ENCODE data around the gene UPK3BL2.
"Not testable (repeated sequence)": the region's sequence is repeated elsewhere in the genome, so short reads cannot be mapped to it uniquely, and the experiment has no call there.

DNA sequence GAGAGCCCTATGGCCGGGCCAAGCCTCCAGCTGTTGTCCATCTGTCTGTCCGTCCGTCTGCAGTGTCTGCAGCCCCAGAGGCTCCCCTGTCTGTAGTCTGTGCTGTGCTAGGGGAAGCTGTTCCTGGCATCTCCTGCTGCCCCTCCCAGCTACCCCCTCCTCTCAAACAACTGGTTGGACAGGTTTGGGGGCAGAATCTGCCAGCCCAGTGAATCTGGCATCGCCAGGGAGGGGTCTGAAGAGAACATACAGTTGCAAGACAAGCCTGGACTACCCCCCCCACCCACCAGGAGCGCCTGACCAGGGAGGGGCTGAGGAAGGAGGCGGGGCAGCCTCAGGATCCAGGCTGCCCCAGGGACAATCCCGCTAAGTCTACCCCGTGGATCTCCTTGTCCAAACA is at the start of gene UPK3BL2:
- TF ChIP-seq, protein P1, sequence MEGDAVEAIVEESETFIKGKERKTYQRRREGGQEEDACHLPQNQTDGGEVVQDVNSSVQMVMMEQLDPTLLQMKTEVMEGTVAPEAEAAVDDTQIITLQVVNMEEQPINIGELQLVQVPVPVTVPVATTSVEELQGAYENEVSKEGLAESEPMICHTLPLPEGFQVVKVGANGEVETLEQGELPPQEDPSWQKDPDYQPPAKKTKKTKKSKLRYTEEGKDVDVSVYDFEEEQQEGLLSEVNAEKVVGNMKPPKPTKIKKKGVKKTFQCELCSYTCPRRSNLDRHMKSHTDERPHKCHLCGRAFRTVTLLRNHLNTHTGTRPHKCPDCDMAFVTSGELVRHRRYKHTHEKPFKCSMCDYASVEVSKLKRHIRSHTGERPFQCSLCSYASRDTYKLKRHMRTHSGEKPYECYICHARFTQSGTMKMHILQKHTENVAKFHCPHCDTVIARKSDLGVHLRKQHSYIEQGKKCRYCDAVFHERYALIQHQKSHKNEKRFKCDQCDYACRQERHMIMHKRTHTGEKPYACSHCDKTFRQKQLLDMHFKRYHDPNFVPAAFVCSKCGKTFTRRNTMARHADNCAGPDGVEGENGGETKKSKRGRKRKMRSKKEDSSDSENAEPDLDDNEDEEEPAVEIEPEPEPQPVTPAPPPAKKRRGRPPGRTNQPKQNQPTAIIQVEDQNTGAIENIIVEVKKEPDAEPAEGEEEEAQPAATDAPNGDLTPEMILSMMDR (IDR thresholded peaks at IDR 0.05), result not testable (repeated sequence)
- TF ChIP-seq POLR2A, EP300 (IDR thresholded peaks at IDR 0.05): not testable (repeated sequence)
